ENCODE results near the gene SAMD1.

- no peak for TF ChIP-seq EZH2 (optimal IDR thresholded peaks at IDR 0.05; ENCODE audit: low read depth, low read length)
- no peak for TF ChIP-seq CTCF (IDR thresholded peaks at IDR 0.05; ENCODE audit: low read length)
- no peak for TF ChIP-seq EZH2phosphoT487 (IDR thresholded peaks at IDR 0.05; ENCODE audit: low read length)
Observed at GRCh38 chr19:14112051-14112808, 21.7 kb upstream of the SAMD1 start.

Measured in MM.1S (cell line).